Esophagus squamous epithelium (tissue), 4 donors: ENCODE data around the gene TJP3.

Experiments
- POLR2A ChIP-seq, 4 donors: fragments of 450-650 bp; IDR thresholded peaks; one replicate each; pipeline ENCODE4 v1.6.1; 2017; ENCODE audit warnings: antibody characterized with exemption in 4 of 4, mild to moderate bottlenecking in 4 of 4, moderate library complexity in 3 of 4
- TF ChIP-seq, protein P1 (sequence below), 6 experiments: fragments of 450-650 bp in 4 of 6; fragments of 200-600 bp in 2 of 6; sonication (generic) in 2 of 6; IDR thresholded peaks; one replicate each; pipeline ENCODE4 v1.5.1; 2016 to 2019; ENCODE audit warnings: antibody characterized with exemption in 6 of 6, mild to moderate bottlenecking in 4 of 6, moderate library complexity in 4 of 6

GRCh38 chr19:3667766-3668165, 40.4 kb upstream of the TJP3 start:
- TF ChIP-seq POLR2A (IDR thresholded peaks at IDR 0.05) = no peak
- TF ChIP-seq, protein P1, sequence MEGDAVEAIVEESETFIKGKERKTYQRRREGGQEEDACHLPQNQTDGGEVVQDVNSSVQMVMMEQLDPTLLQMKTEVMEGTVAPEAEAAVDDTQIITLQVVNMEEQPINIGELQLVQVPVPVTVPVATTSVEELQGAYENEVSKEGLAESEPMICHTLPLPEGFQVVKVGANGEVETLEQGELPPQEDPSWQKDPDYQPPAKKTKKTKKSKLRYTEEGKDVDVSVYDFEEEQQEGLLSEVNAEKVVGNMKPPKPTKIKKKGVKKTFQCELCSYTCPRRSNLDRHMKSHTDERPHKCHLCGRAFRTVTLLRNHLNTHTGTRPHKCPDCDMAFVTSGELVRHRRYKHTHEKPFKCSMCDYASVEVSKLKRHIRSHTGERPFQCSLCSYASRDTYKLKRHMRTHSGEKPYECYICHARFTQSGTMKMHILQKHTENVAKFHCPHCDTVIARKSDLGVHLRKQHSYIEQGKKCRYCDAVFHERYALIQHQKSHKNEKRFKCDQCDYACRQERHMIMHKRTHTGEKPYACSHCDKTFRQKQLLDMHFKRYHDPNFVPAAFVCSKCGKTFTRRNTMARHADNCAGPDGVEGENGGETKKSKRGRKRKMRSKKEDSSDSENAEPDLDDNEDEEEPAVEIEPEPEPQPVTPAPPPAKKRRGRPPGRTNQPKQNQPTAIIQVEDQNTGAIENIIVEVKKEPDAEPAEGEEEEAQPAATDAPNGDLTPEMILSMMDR (IDR thresholded peaks at IDR 0.05) = no peak
